OCI-LY3 (cell line): Measurements from ENCODE around the gene LYSMD2.

Experiments
- H2AFZ ChIP-seq: fragments of 200-600, 300-600 bp; shearing (Covaris generic); 2 replicates; pipeline ENCODE4 v1.6.0; 2014; ENCODE audit warnings: antibody characterized with exemption, low read depth, low read length
- H3K27ac ChIP-seq: fragments of 200-600, 300-600 bp; sonication (generic); 2 replicates; pipeline ENCODE4 v1.5.1; 2014; ENCODE audit warnings: mild to moderate bottlenecking, low read length, moderate library complexity, mixed read lengths
- H3K27me3 ChIP-seq: fragments of 200-600, 300-600 bp; sonication (generic); 2 replicates; pipeline ENCODE4 v1.6.1; 2014; ENCODE audit warnings: low read depth, low read length, mixed read lengths
- H3K36me3 ChIP-seq: fragments of 200-600, 300-600 bp; sonication (generic); replicated peaks from 2 replicates; pipeline ENCODE3; 2014; ENCODE audit warnings: low read depth, low read length, mixed read lengths
- H3K4me1 ChIP-seq: fragments of 300-600, 200-600 bp; sonication (generic); 2 replicates; pipeline ENCODE4 v1.6.1; 2014; ENCODE audit warnings: low read length, mixed read lengths
- H3K4me2 ChIP-seq: fragments of 200-600, 300-600 bp; sonication (generic); 2 replicates; pipeline ENCODE4 v1.6.1; 2014; ENCODE audit warnings: low read length, mixed read lengths
- H3K4me3 ChIP-seq: fragments of 300-600, 200-600 bp; sonication (generic); 2 replicates; pipeline ENCODE4 v1.5.1; 2014; ENCODE audit warnings: antibody characterized with exemption, mild to moderate bottlenecking, low read length, moderate library complexity
- H3K79me2 ChIP-seq: fragments of 300-600, 200-600 bp; shearing (Covaris generic); 2 replicates; pipeline ENCODE4 v1.6.1; 2014; ENCODE audit warnings: mild to moderate bottlenecking, low read length, mixed read lengths
- H3K9ac ChIP-seq: fragments of 300-600, 200-600 bp; shearing (Covaris generic); 2 replicates; pipeline ENCODE4 v1.6.0; 2014; ENCODE audit warnings: mild to moderate bottlenecking, low read length, moderate library complexity
- H3K9me3 ChIP-seq: fragments of 200-600, 300-600 bp; shearing (Covaris generic); 2 replicates; pipeline ENCODE4 v1.6.1; 2014; ENCODE audit warnings: low read length, mixed read lengths; ENCODE audit not compliant: insufficient read depth
- H4K20me1 ChIP-seq: fragments of 200-600, 300-600 bp; sonication (generic); 2 replicates; pipeline ENCODE4 v1.6.1; 2016; ENCODE audit warnings: low read length, mixed read lengths; ENCODE audit not compliant: insufficient read depth
- EZH2phosphoT487 ChIP-seq: fragments of 200-600 bp; shearing (Covaris generic); IDR thresholded peaks from 2 replicates; pipeline ENCODE4 v1.6.1; 2018; ENCODE audit warnings: antibody characterized with exemption, mixed run types, low read depth
- TF ChIP-seq, protein P1 (sequence below): fragments of 200-600, 300-600 bp; sonication (generic); IDR thresholded peaks from 2 replicates; pipeline ENCODE4 v1.5.1; 2014; ENCODE audit warnings: antibody characterized with exemption, low read length, low read depth

LYSMD2 gene

DNA sequence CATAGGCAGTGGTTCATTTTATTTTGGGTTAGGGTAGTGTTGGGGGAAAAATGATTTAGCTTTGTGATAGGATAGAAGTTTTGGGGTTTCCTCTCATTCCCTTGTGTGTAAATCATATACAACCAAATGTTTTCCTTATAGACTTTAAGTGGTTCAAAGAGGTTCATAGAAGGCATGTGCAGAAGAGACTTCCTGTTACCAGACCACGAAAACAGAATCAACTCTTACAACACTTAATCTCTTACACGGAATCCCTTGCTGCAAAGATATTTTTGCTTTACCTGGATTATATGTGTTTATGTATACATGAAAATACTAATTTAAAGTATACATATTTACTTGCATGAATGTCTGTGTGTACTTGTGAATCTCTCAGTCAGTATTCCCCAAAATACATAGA lies 16.8 kb upstream of the LYSMD2 start:
- Histone ChIP-seq H3K27ac (no peak overlapping the region), H3K9me3 (no peaks in the 10 kb centered on the region), H2AFZ (no peak overlapping the region), H4K20me1 (no peaks in the 10 kb centered on the region), H3K4me3 (no peak overlapping the region), H3K4me1 (peaks cover 32% of the 10 kb centered on the region), H3K36me3 (no peaks in the 10 kb centered on the region), H3K9ac (no peak overlapping the region), H3K4me2 (no peak overlapping the region), H3K79me2 (no peaks in the 10 kb centered on the region), H3K27me3 (peaks cover 18% of the 10 kb centered on the region)
- TF ChIP-seq, protein P1, sequence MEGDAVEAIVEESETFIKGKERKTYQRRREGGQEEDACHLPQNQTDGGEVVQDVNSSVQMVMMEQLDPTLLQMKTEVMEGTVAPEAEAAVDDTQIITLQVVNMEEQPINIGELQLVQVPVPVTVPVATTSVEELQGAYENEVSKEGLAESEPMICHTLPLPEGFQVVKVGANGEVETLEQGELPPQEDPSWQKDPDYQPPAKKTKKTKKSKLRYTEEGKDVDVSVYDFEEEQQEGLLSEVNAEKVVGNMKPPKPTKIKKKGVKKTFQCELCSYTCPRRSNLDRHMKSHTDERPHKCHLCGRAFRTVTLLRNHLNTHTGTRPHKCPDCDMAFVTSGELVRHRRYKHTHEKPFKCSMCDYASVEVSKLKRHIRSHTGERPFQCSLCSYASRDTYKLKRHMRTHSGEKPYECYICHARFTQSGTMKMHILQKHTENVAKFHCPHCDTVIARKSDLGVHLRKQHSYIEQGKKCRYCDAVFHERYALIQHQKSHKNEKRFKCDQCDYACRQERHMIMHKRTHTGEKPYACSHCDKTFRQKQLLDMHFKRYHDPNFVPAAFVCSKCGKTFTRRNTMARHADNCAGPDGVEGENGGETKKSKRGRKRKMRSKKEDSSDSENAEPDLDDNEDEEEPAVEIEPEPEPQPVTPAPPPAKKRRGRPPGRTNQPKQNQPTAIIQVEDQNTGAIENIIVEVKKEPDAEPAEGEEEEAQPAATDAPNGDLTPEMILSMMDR = no peak
- no peak for TF ChIP-seq EZH2phosphoT487

DNA sequence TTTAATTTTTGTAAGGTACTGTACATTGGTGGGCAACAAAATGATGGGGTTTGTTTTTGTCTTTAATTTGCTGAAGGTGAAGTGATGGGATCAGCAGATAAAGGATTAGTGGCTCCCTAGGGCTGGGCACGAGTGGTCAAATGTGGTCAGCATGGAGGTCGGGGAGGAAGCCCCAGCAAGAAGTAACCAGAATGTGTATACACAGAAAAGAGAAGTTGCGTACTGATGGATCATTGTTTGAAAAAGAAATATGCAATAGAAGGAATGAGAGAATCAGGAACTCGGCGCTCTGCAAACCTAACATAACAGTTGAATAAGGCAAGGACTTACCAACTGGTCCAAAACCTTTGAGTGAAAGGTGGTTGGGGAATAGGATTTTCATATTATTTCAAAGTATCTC lies 15.4 kb upstream of the LYSMD2 start:
- no peak overlapping the region for H3K4me3 ChIP-seq
- peaks cover 18% of the 10 kb centered on the region for H3K27me3 ChIP-seq
- TF ChIP-seq, protein P1 = no peak
- no peak for TF ChIP-seq EZH2phosphoT487
- peak overlapping the region; percentile 91; the same call in 1 of the 2 replicates for H3K4me2 ChIP-seq
- no peaks in the 10 kb centered on the region for H3K9me3 ChIP-seq
- H3K4me1 ChIP-seq = peaks cover 32% of the 10 kb centered on the region
- no peaks in the 10 kb centered on the region for H3K36me3 ChIP-seq
- H4K20me1 ChIP-seq = no peaks in the 10 kb centered on the region
- no peak overlapping the region for H3K27ac ChIP-seq
- H3K9ac ChIP-seq = no peak overlapping the region
- H3K79me2 ChIP-seq = no peaks in the 10 kb centered on the region
- no peak overlapping the region for H2AFZ ChIP-seq

DNA sequence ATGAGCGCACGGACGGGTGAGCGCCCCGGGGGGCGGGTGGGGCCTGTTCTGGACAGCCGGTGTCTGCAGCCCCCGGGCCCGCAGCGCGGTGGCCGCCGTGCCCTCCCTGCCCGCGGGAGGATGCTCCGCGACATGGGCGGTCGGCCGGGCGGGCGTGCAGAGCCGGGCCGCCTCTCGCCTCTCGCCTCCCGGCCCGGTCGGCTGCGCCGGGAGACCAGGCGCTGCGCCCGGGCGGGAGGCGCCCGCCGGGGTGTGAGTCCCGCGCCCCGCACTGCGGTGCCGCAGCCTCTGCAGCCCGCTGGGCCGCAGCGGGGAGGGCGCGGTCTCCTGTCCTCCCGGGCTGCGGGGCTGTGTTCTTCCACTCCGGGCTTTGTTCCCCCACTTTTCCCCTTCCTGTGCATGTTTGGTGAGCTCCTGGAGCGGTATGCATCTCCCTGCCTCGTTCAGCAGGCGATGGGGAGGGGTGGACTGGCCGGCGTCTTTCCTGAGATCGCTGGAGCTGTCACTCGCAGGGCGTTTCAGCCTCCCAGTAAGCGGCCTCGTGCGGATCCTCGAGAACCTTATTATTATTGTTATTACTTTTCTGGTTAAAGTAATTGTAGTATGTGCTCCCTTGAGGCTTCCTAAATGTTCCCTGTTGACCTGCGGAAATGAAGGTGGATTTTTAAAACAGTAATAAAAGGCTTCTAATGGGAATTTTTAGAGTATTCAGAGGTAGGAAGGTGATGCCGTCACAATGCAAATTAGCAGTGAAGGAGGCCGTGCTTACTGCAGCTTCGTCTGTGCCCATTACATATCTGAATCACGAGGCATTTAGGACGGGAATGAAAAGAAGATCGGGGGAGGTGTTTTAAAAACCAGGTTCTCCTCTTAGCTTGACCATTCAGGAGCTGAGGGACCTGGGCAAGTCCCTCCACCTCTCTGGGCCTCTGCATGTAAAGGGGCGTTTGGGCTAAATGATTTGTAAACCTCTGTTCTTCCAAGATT lies 14.5 kb upstream of the LYSMD2 start:
- peak overlapping the region; percentile 89 for H3K4me3 ChIP-seq
- H3K27ac ChIP-seq = no peak overlapping the region
- peak overlapping the region; percentile 5; the same call in 1 of the 2 replicates for H2AFZ ChIP-seq
- no peaks in the 10 kb centered on the region for H3K36me3 ChIP-seq
- H3K4me2 ChIP-seq = peak overlapping the region; percentile 91
- no peaks in the 10 kb centered on the region for H4K20me1 ChIP-seq
- H3K79me2 ChIP-seq = no peaks in the 10 kb centered on the region
- H3K9ac ChIP-seq = peak overlapping the region; percentile 52
- peaks cover 18% of the 10 kb centered on the region for H3K27me3 ChIP-seq
- TF ChIP-seq EZH2phosphoT487 = no peak
- TF ChIP-seq, protein P1 = no peak
- peaks cover 32% of the 10 kb centered on the region for H3K4me1 ChIP-seq
- no peaks in the 10 kb centered on the region for H3K9me3 ChIP-seq
